HepG2 (cell line): ENCODE data around the gene SHANK3. TPM values are rescaled to one million over a fixed set of nuclear protein-coding genes. Genes with fewer than 3 reads are reported as not detected.

Experiments
- ARHGAP35 ChIP-seq: sonication (generic); formaldehyde crosslinking; IDR thresholded peaks from 2 replicates; pipeline ENCODE4 v1.9.0; 2022; ENCODE audit warnings: mild to moderate bottlenecking, inconsistent platforms, moderate library complexity, missing genetic modification reagents, borderline replicate concordance
- CREM ChIP-seq, 2 experiments: sonication (generic) in 1 of 2; formaldehyde crosslinking in 1 of 2; IDR thresholded peaks; 2 replicates each; pipeline versions ENCODE4 v1.4.0 to v1.6.1; 2016 to 2020; ENCODE audit warnings: antibody characterized with exemption in 1 of 2, mild to moderate bottlenecking in 1 of 2, missing genetic modification reagents in 1 of 2
- HNF4A ChIP-seq: sonication (generic); formaldehyde crosslinking; IDR thresholded peaks from 2 replicates; pipeline ENCODE4 v1.4.0; 2020; ENCODE audit warnings: missing genetic modification reagents
- HNF4G ChIP-seq, 2 experiments: sonication (generic) in 1 of 2; formaldehyde crosslinking in 1 of 2; IDR thresholded peaks; 2 replicates each; pipeline versions ENCODE4 v1.4.0 to v1.6.1; 2011 to 2020; ENCODE audit warnings: borderline replicate concordance in 2 of 2, low read depth in 2 of 2, mild to moderate bottlenecking in 2 of 2, low read length in 1 of 2, missing genetic modification reagents in 1 of 2, moderate library complexity in 1 of 2
- IKZF4 ChIP-seq: sonication (generic); formaldehyde crosslinking; IDR thresholded peaks from 2 replicates; pipeline ENCODE4 v1.5.1; 2020; ENCODE audit warnings: borderline replicate concordance, mild to moderate bottlenecking, low read depth, missing genetic modification reagents; ENCODE audit errors: not compliant biosample characterization
- IKZF5 ChIP-seq: IDR thresholded peaks from 2 replicates; pipeline ENCODE4 v1.6.1; 2018; ENCODE audit warnings: missing genetic modification reagents, mild to moderate bottlenecking, missing compliant biosample characterization
- KDM1A ChIP-seq: IDR thresholded peaks from 2 replicates; pipeline ENCODE4 v1.6.1; 2016; ENCODE audit warnings: missing compliant biosample characterization
- KDM2A ChIP-seq: sonication (generic); formaldehyde crosslinking; IDR thresholded peaks from 2 replicates; pipeline ENCODE4 v1.4.0; 2020; ENCODE audit warnings: low read depth, missing genetic modification reagents, borderline replicate concordance
- NR2C2 ChIP-seq: sonication (generic); formaldehyde crosslinking; IDR thresholded peaks from 2 replicates; pipeline ENCODE4 v1.4.0; 2020; ENCODE audit warnings: missing genetic modification reagents, mild to moderate bottlenecking, moderate library complexity, borderline replicate concordance
- POLR2A ChIP-seq, 2 experiments: IDR thresholded peaks; 2 replicates each; pipeline ENCODE4 v1.6.1; 2011; ENCODE audit warnings: low read depth in 2 of 2, low read length in 2 of 2, mild to moderate bottlenecking in 1 of 2, moderate library complexity in 1 of 2; ENCODE audit not compliant: insufficient read depth in 1 of 2
- SRSF9 ChIP-seq: fragments of 200-400 bp; formaldehyde crosslinking; IDR thresholded peaks from 2 replicates; pipeline ENCODE4 v1.6.1; 2018; ENCODE audit warnings: borderline replicate concordance, mild to moderate bottlenecking, low read depth, low read length; ENCODE audit not compliant: insufficient read depth, poor library complexity, severe bottlenecking
- TEF ChIP-seq: sonication (generic); formaldehyde crosslinking; IDR thresholded peaks from 2 replicates; pipeline ENCODE4 v1.5.0; 2020; ENCODE audit warnings: missing genetic modification reagents
- ZBTB2 ChIP-seq: sonication (generic); formaldehyde crosslinking; IDR thresholded peaks from 2 replicates; pipeline ENCODE4 v1.8.0; 2022; ENCODE audit warnings: low read depth, missing genetic modification reagents
- ZBTB7A ChIP-seq: sonication (generic); formaldehyde crosslinking; IDR thresholded peaks from 2 replicates; pipeline ENCODE4 v1.8.0; 2022; ENCODE audit warnings: mild to moderate bottlenecking, missing genetic modification reagents
- ZHX2 ChIP-seq, 2 experiments: sonication (generic) in 1 of 2; formaldehyde crosslinking in 1 of 2; IDR thresholded peaks; 2 replicates each; pipeline versions ENCODE4 v1.6.1 to v1.9.0; 2014 to 2022; ENCODE audit warnings: antibody characterized with exemption in 1 of 2, borderline replicate concordance in 1 of 2, inconsistent platforms in 1 of 2, low read depth in 1 of 2, missing genetic modification reagents in 1 of 2
- ZNF761 ChIP-seq: sonication (generic); formaldehyde crosslinking; conservative IDR thresholded peaks from 2 replicates; pipeline ENCODE4 v1.4.0; 2020; ENCODE audit warnings: mild to moderate bottlenecking, missing genetic modification reagents
- polyA plus RNA-seq, 8 experiments: library from polyadenylated mRNA; depleted of rRNA in 3 of 8; stranded (reverse) in 7 of 8; unstranded in 1 of 8; fragments of >200 nt; fragmentation: Illumina TruSeq in 4 of 8; extraction: Trizol in 4 of 8; gene quantifications; 2 replicates each; pipeline versions ENCODE4 v1.2.1 to v1.2.3, GENCODE V29; 2011 to 2016; ENCODE audit warnings: low read depth in 4 of 8, missing spikeins in 1 of 8, mixed read lengths in 1 of 8; ENCODE audit not compliant: insufficient read depth in 1 of 8
- total RNA-seq, 5 experiments: library from RNA; depleted of rRNA; stranded (reverse); fragments of >200 nt; fragmentation: Illumina TruSeq; extraction: Trizol; gene quantifications; 2 replicates each; pipeline ENCODE4 v1.2.3, GENCODE V29; 2016; ENCODE audit warnings: low read depth in 1 of 5

The SHANK3 gene
- total and polyA plus RNA-seq, 2 of the 13 experiments (the other 11 are each of a cell fraction or from before 2014, with no cell fraction given) = 2.9 to 4.6 TPM

GRCh38 chr22:50641696-50642607 lies 30.7 kb upstream of the SHANK3 start (continued):
- TF ChIP-seq ZHX2 (IDR thresholded peaks at IDR 0.05; ENCODE audit: low read depth) = 0 out of 2 replicates have a peak, but pooled peaks have one; percentile 28
- TF ChIP-seq ZHX2 (CRISPR knock-in tag; IDR thresholded peaks at IDR 0.05; ENCODE audit: borderline replicate concordance) = peak; percentile 51; the same call in 1 of the 2 replicates
- no peak; the same call in 1 of the 2 replicates for TF ChIP-seq ZNF761 (CRISPR knock-in tag)
- TF ChIP-seq SRSF9 = no peak
- TF ChIP-seq ZBTB2 (CRISPR knock-in tag) = no peak
- TF ChIP-seq TEF (CRISPR knock-in tag) = peak; percentile 81
- TF ChIP-seq POLR2A (IDR thresholded peaks at IDR 0.05; ENCODE audit: insufficient read depth in 1 of 2, low read depth in 2 of 2, low read length in 2 of 2) = peak; percentile 18 to 40; a peak in 2 of 4 replicates
- TF ChIP-seq KDM1A (CRISPR knock-in tag) = 0 out of 2 replicates have a peak, but pooled peaks have one; percentile 16
- TF ChIP-seq NR2C2 = peak; percentile 86
- peak; percentile 62; the same call in 1 of the 2 replicates for TF ChIP-seq KDM2A (CRISPR knock-in tag)
- peak; percentile 53; the same call in 1 of the 2 replicates for TF ChIP-seq ZBTB7A (CRISPR knock-in tag)
- TF ChIP-seq ARHGAP35 (CRISPR knock-in tag) = 0 out of 2 replicates have a peak, but pooled peaks have one; percentile 10
- peak; percentile 63 for TF ChIP-seq HNF4A (CRISPR knock-in tag)
- TF ChIP-seq CREM (IDR thresholded peaks at IDR 0.05) = peak; percentile 71
- no peak for TF ChIP-seq CREM (CRISPR knock-in tag; IDR thresholded peaks at IDR 0.05)
- TF ChIP-seq HNF4G (IDR thresholded peaks at IDR 0.05; ENCODE audit: borderline replicate concordance, low read depth, low read length) = peak; percentile 58; the same call in 1 of the 2 replicates
- no peak for TF ChIP-seq HNF4G (CRISPR knock-in tag; IDR thresholded peaks at IDR 0.05; ENCODE audit: borderline replicate concordance, low read depth)
- peak; percentile 94 for TF ChIP-seq IKZF5
- TF ChIP-seq IKZF4 (CRISPR knock-in tag) = no peak
